H7 (cell line): ENCODE measurements around the gene ARMH2. TPM values are rescaled to one million over a fixed set of nuclear protein-coding genes. Genes with fewer than 3 reads are reported as not detected.

Experiments used
- DNase-seq: peaks from one replicate; pipeline ENCODE4 v3.0.0; 2012
- H3K27me3 ChIP-seq: 2 replicates; pipeline ENCODE4 v1.6.0; 2011; ENCODE audit warnings: mild to moderate bottlenecking, low read length; ENCODE audit not compliant: control insufficient read depth, insufficient read depth
- H3K36me3 ChIP-seq: replicated peaks from 2 replicates; pipeline ENCODE4 v1.5.1; 2011; ENCODE audit warnings: low read length; ENCODE audit not compliant: control insufficient read depth, insufficient read depth
- H3K4me3 ChIP-seq: 2 replicates; pipeline ENCODE4 v1.5.1; 2011; ENCODE audit warnings: low read depth, mild to moderate bottlenecking, control low read depth, low read length, moderate library complexity; ENCODE audit not compliant: insufficient read depth
- total RNA-seq: library from RNA; depleted of rRNA; stranded (reverse); fragments of >200 nt; shearing (Covaris generic); gene quantifications from 2 replicates; pipeline ENCODE4 v1.2.3, GENCODE V29; 2014; rRNA removed

ARMH2 gene
- total RNA-seq = not detected in 2 replicates

DNA sequence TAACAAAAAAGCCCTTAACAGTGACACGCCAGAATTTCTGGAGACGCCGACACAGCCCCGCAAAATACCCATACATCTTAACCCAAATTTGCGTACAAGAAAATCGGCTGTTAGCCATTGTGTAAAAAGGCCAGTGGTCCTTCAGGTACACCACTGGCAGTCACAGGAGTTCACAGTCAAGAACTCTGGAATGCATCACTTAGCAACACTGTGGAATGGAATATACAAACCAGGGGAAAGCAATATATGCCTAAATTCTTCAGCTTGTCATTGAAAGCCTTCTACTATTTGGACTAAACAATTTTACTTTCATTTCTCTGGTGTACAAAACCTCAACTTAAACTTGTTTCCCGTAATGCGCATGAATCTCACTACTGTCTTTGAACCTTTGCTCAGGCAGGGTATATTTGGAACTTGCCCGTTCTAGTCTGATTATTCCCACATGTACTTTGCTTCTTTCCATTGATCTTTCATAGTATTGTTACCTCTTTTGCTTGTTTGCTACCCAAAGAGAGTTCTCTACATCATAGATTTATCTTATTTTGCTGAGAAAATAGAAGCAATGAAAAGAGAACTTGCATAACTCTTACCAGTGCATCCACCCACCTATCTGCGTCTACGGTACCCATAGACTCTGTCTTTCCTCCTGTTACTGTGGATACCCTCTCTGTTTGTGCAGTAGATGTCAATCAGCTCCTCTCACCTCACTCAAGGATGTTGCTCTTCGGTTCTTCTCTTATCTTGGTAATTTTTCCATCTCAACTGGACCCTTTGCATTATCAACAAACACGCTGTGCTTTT, at the start of gene ARMH2:
Gene ARMH2, minus strand, starts transcription at position 178 of the 801 bp plus-strand sequence. Its CDS starts 60 bp downstream, at position 118.
- no peaks in the 10 kb centered on the region for H3K27me3 ChIP-seq
- no peak within 1 kb of the TSS for H3K4me3 ChIP-seq
- H3K36me3 ChIP-seq = no peaks in the 10 kb centered on the region
- no peak for DNase-seq

DNA sequence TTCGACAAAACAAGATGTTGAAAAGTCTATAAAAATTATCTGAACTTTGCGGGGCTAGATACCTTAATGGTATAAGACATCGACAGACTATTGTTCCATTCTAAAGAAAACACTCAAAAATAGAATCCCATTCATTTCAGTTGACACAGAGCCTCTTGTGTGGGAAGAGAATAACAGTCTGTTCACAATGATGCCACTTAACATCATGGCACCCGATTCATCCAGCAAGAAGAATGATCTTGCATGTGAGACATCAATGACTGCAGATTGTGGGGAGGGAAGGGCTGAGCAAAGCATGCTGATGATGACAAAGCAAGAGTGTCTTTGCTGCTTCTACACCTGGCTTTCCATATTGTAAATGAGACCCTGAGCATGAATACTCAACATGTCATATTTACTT, 49.7 kb upstream of the ARMH2 start:
- DNase-seq = no peak
- no peak overlapping the region for H3K4me3 ChIP-seq

DNA sequence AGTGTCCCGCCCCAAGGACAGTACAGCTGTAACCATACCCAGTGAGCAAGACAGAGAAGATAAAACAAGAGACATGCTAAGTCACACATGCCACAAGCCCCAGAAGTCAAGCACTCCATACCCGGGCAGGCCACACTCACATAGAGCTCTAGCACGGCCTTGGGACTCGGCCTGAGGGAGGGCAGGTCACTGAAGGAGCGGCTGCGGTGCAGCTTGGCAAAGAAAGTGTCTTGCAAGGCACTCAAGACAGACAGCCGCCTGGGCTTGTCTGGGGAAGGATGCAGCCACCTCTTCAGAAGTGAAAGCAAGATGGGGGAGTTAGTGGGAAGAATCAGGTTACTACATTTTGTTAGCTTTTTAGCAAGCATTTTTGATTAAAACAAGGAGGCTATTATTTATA, 48.7 kb upstream of the ARMH2 start:
- no peak for DNase-seq
- Histone ChIP-seq H3K36me3 (no peaks in the 10 kb centered on the region), H3K4me3 (no peak overlapping the region), H3K27me3 (no peaks in the 10 kb centered on the region)

More for the DNA sequence above, 49.7 kb upstream of the ARMH2 start:
- no peaks in the 10 kb centered on the region for H3K36me3 ChIP-seq
- H3K27me3 ChIP-seq = no peaks in the 10 kb centered on the region

DNA sequence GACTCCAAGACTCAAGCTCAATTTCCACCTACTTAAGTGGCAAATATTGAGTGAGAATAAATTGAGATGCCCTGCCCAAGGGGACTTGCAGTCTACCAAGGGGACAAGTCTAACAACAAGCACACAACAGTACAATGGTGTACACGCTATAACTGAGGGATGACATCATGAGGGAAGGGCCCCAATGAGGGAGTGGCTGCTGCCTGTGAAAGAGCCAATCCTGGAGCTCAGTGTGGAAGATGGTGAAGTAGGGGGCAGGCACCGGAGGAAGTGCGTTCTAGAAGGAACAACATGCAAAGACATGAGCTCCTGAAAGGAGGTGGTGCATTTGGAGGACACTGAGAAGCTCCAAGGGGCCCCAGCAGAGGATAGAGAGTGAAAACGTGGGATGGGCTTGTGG, 46.9 kb upstream of the ARMH2 start:
- Histone ChIP-seq H3K4me3 (no peak overlapping the region), H3K36me3 (no peaks in the 10 kb centered on the region), H3K27me3 (no peaks in the 10 kb centered on the region)
- DNase-seq = no peak

DNA sequence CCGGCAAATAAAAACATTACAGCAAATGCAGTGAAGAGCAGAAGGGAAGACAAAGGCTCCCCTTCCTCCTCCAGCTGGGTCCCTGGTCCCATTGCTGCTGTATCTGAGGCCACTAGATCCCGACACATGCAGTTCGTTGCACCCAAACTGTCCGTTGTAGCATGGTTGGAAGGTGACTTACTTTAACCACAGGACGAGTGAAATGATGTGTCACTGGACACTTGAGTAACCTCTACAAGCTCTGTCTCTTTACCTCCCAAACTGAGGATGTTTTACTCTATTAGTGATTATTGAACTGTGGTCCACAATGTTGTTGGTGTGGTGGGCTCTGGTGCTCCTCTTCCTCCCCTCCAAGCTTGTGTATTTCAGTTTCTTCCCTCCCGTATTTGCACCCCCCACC, 46.2 kb upstream of the ARMH2 start:
- no peak overlapping the region for H3K4me3 ChIP-seq
- no peaks in the 10 kb centered on the region for H3K36me3 ChIP-seq
- no peak for DNase-seq
- H3K27me3 ChIP-seq = no peaks in the 10 kb centered on the region

DNA sequence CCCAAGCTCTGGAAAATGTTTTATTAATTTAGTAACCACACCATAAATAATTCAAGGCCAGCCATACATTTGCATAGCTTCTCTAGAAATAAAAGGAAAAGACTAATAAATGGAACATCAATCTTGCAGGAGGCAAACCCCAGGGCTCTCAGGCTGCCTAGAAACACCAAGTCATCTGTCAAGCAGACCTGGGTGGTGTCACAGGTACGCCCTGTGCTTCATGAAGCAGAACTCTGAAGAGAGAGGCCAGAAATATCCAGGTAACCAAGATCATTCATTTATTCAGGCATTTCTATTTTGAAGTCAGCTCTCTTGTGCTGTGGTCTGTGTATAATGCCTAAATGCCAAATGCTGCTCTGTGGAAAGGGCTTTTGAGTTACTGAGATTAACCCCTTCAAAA, 45.3 kb upstream of the ARMH2 start:
- H3K36me3 ChIP-seq = no peaks in the 10 kb centered on the region
- H3K27me3 ChIP-seq = no peaks in the 10 kb centered on the region
- no peak overlapping the region for H3K4me3 ChIP-seq
- DNase-seq = no peak

DNA sequence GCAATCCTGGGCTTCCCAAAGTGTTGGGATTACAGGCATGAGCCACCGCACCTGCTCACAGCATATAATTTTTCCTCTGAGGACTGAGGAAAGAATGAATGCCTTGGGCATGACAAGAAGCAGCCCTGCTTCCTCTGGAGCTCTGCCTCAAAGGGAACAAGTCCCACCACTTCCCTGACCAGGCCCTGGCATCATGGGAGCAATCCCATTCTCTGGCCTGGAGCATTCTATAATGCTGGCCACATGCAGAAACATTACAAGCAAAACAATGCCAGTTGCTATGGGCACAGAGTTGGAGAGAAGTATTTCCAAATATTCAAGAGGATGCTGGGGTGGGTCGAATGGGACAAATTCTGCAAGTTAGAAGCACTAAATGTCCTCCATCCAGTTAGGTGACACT, 41.5 kb upstream of the ARMH2 start:
- no peaks in the 10 kb centered on the region for H3K36me3 ChIP-seq
- no peak overlapping the region for H3K4me3 ChIP-seq
- no peak for DNase-seq
- no peaks in the 10 kb centered on the region for H3K27me3 ChIP-seq

DNA sequence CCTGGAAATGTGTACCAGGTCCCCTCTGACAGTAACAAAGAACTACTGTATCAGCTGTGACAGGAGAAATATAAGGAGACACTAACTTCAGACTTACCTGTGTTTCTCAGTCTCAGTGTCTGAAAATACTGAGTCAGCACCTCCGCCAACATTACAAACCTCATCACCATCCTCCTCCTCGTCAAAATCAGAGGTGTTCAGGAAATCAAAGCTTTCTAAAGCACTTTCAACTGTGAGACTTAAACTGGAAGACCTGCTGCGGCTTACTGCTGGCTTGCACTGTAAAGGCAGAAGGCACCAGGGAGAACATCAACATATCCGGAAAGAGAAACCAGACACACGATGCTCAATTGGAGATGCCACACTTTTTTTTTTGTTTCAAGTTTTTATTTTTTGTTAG, 40.3 kb upstream of the ARMH2 start:
- DNase-seq = no peak
- H3K27me3 ChIP-seq = no peaks in the 10 kb centered on the region
- H3K36me3 ChIP-seq = no peaks in the 10 kb centered on the region
- H3K4me3 ChIP-seq = no peak overlapping the region

DNA sequence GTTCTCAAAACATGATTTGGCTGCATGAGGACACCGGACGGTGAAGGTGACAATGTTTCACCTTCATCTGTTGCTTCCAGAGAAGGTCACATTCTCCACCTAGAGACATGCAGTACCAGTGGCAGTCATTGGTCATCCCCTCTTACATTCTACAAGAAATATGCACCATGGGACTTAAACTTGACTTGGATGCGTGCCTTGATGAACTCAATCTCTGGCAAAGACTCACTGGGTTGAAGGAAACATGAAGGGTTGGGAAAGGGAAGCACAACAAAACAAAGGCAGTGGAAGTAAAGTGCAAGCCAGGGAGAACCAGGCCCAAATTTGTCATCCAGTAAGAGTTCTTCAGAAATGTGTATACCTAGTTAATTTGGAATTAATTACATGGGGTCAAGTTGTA, 39.4 kb upstream of the ARMH2 start:
- Histone ChIP-seq H3K27me3 (no peaks in the 10 kb centered on the region), H3K36me3 (no peaks in the 10 kb centered on the region)
- DNase-seq = no peak

DNA sequence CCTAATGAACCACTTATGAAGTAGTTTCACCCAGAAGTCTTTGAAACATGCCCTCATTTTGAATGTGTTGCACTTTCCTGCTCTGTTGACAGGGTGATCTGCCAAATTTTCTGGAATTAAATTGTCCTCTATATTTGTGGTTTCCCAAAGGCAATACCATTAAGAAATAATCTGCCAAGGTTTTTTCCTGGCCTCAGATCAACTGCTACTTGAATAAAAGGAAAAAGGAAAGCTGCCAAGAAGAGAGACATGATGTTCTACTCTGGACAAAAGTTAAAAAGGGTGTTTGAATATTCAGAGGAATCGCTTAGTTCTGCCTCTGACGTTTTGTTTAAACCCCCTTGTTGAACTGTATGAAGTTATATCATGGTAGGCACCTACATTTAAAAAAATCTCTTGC, 37.4 kb upstream of the ARMH2 start:
- no peak overlapping the region for H3K4me3 ChIP-seq
- no peak for DNase-seq
- no peaks in the 10 kb centered on the region for H3K27me3 ChIP-seq
- H3K36me3 ChIP-seq = no peaks in the 10 kb centered on the region

More for the DNA sequence above, 39.4 kb upstream of the ARMH2 start:
- no peak overlapping the region for H3K4me3 ChIP-seq

DNA sequence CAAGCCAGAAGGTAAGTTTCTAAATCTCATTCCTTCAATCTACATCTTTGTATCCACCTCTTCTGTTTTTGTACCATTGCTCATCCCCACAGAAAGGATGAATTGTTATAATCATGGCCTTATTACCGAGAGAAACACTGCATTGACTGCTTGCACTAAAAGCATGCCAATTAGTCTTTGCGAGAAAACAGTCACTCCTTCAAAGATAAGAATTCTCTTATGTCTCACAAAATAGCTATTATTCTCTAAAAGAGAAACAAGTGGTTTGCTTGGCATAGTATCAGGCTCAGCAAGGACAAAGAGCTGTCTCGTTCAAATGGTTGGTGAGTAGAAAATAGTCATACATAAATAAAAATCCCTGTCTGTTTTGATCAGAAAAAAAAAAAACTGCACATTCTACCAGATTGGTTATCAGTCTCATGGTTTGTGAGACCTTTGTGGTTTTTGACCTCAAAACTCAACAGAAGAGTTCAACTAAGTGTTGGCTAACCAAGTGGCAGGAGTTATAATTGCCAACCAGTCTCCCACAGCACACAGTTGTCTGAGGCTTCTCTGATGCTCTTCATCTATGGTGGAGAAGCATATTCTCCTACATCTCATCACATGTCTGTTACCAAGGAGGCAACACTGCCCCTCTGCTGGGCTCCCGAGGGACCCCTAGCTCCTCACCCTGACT, 35.1 kb upstream of the ARMH2 start:
- H3K4me3 ChIP-seq = no peak overlapping the region
- no peaks in the 10 kb centered on the region for H3K27me3 ChIP-seq
- no peaks in the 10 kb centered on the region for H3K36me3 ChIP-seq
- no peak for DNase-seq

DNA sequence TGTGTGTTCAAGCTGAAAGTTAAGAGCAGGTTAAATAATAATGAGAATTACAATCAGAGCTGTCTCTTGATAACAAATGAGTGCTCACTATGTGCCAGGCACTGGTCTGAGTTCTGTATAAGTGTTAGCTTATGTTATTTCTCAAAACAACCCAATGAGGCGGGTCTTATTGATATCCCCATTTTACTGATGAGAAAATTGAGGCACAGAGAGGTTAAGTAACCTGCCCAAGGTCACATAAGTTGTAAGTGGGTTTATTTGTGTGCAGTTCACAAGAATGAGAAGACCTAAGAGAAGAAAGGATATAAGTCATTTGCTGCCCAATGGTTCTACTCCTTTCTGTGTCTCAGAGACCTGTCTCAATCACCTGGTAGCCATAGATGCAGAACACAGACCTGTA, 34.1 kb upstream of the ARMH2 start:
- no peaks in the 10 kb centered on the region for H3K27me3 ChIP-seq
- no peak overlapping the region for H3K4me3 ChIP-seq
- no peaks in the 10 kb centered on the region for H3K36me3 ChIP-seq
- DNase-seq = no peak

DNA sequence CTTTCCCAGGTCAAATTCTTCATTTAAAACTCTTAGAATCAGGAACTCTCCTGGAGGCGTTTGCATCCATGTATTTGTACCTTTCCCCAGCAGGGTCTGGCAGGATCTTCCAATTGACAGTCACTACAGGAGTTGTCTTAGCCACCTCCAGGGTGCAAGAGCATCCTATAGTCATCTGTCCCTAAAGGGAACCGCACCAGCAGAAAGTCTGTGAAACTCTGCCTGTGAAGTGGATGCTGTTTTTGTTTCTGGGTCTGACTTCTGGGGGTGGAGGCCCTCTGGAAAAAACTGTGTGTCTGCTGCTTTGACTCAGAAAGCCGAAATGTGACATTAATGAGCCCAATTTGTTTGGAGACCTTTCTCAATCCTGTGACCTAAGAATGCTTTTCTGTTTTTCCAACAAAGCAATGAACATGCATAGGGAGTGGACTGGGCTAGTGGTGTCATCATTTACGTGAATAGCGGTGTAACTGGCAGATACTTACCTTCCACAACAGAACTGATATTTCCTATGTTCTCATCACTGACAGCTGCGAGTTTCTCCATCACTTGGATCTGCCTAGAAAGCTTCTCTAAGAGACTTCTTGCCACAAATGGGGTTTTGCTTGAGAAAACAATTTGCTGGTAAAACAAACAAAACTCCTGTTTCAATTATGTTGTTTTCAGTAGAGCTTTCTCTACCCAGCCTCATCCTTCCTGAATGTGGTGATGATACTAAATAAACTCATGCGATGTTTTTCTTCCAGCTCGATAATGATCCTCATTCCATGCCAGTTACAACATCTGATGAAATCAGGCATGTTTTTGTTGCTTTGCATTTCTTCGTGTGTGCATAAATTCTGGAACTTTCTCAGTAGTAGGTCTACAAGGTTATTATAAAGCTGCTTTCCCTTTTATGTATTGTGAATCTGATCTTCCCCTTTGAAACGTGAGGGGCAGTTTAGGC, 33.3 kb upstream of the ARMH2 start:
- no peak for DNase-seq
- H3K4me3 ChIP-seq = no peak overlapping the region
- H3K36me3 ChIP-seq = no peaks in the 10 kb centered on the region
- no peaks in the 10 kb centered on the region for H3K27me3 ChIP-seq

DNA sequence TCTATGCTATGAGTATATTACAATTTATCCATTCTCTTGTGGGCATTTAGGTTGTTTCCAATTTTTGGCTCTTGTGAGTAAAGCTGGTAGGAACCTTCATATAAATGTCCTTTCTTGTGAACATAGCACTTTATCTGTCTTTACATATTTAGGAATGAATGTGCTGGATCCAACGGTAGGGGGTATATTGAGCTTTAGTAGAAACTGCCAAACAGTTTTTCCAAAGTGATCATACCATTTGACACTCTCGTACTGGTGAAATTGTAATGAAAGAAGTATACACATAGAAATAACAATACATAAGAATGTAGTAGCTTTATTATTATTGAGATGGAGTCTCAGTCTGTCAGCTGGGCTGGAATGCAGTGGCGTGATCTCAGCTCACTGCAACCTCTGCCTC, 30.9 kb upstream of the ARMH2 start:
- no peaks in the 10 kb centered on the region for H3K27me3 ChIP-seq
- DNase-seq = no peak
- H3K4me3 ChIP-seq = no peak overlapping the region
- H3K36me3 ChIP-seq = no peaks in the 10 kb centered on the region
